Measurements from ENCODE around the gene CTCFL.

Gene CTCFL

GRCh38 chr20:57529160-57529585 is 4.2 kb upstream of the CTCFL start:
- no peak overlapping the region for H3K27ac ChIP-seq
- TF ChIP-seq CTCF (conservative IDR thresholded peaks at IDR 0.05; ENCODE audit: low read depth) = no peak
- DNase-seq (ENCODE audit: low spot score) = no peak
- ChIA-PET POLR2A (ENCODE audit: low non-redundant PET) (no interaction called here), CTCF (interaction anchor here (0.7 kb wide), 1 partner anchor 704 kb away, joined by 3 read pairs; no protein-coding TSS in a partner anchor)

GRCh38 chr20:57528148-57528547 is 3.2 kb upstream of the CTCFL start:
- no peak for TF ChIP-seq CTCF (conservative IDR thresholded peaks at IDR 0.05; ENCODE audit: low read depth)
- POLR2A ChIA-PET (ENCODE audit: low non-redundant PET) = no interaction called here
- DNase-seq (ENCODE audit: low spot score) = no peak
- CTCF ChIA-PET = interaction anchor here (0.6 to 1.4 kb wide), 2 partner anchors 239 to 682 kb away, joined by 3 to 4 read pairs; no protein-coding TSS in a partner anchor
- H3K27ac ChIP-seq = no peak overlapping the region

GRCh38 chr20:57527728-57528127 is 2.8 kb upstream of the CTCFL start:
- no peak for TF ChIP-seq CTCF (conservative IDR thresholded peaks at IDR 0.05; ENCODE audit: low read depth)
- no peak overlapping the region for H3K27ac ChIP-seq
- no peak for DNase-seq (ENCODE audit: low spot score)
- CTCF ChIA-PET = interaction anchor here (0.6 to 1.4 kb wide), 4 partner anchors 45 to 1788 kb away, joined by 3 to 5 read pairs (median 4); no protein-coding TSS in a partner anchor
- POLR2A ChIA-PET (ENCODE audit: low non-redundant PET) = no interaction called here

GRCh38 chr20:57526885-57527460 is 2.0 kb upstream of the CTCFL start:
- DNase-seq (ENCODE audit: low spot score) = no peak
- ChIA-PET POLR2A (ENCODE audit: low non-redundant PET) (interaction anchor here (0.5 kb wide), 1 partner anchor 786 kb away, joined by 3 read pairs; no protein-coding TSS in a partner anchor), CTCF (interaction anchor here (0.6 to 1.4 kb wide), 5 partner anchors 12 to 1788 kb away, joined by 3 to 5 read pairs (median 3); no protein-coding TSS in a partner anchor)
- H3K27ac ChIP-seq = no peak overlapping the region
- no peak for TF ChIP-seq CTCF (conservative IDR thresholded peaks at IDR 0.05; ENCODE audit: low read depth)

- no peak for TF ChIP-seq CTCF (conservative IDR thresholded peaks at IDR 0.05; ENCODE audit: low read depth)
- ChIA-PET POLR2A (ENCODE audit: low non-redundant PET) (no interaction called here), CTCF (interaction anchor here (0.6 kb wide), 2 partner anchors 13 to 33 kb away, joined by 3 read pairs; no protein-coding TSS in a partner anchor)
- H3K27ac ChIP-seq = no peak overlapping the region
- no peak for DNase-seq (ENCODE audit: low spot score)
Measured at GRCh38 chr20:57526087-57526884, 1.3 kb upstream of the CTCFL start.

GRCh38 chr20:57525328-57526086 is 567 bp upstream of the CTCFL start:
- TF ChIP-seq CTCF (conservative IDR thresholded peaks at IDR 0.05; ENCODE audit: low read depth) = no peak
- ChIA-PET CTCF (no interaction called here), POLR2A (ENCODE audit: low non-redundant PET) (no interaction called here)
- no peak for DNase-seq (ENCODE audit: low spot score)
- H3K27ac ChIP-seq = no peak overlapping the region
